Measurements from ENCODE around the gene RNGTT.

DNA sequence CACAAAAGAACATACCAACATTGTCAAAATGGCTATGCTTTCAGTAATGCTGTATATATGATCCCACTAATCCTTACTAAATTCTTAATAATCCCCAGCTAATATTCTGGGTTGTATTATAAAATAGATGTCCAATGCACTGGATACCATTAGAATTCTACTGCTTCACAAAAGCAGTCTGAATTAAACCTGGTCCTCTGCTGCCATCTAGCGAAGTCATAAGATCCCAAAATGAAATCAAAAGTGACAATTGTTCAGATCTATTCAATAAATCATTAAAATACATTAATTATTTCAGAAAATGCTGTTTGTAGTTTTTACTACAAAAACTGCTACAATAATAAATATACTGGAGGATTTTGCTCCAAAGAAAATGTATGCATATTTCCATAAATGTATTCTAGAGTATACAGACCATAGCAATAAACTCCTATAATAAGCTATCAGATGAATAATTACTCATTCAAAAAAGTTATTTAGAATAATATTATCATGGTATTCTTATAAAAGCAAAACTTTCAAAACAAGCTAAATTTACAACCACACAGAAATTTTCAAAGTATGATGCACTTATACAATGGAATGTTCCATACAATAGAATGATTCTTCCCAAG is 92.6 kb downstream of the RNGTT start:
- TF ChIP-seq, protein P1, sequence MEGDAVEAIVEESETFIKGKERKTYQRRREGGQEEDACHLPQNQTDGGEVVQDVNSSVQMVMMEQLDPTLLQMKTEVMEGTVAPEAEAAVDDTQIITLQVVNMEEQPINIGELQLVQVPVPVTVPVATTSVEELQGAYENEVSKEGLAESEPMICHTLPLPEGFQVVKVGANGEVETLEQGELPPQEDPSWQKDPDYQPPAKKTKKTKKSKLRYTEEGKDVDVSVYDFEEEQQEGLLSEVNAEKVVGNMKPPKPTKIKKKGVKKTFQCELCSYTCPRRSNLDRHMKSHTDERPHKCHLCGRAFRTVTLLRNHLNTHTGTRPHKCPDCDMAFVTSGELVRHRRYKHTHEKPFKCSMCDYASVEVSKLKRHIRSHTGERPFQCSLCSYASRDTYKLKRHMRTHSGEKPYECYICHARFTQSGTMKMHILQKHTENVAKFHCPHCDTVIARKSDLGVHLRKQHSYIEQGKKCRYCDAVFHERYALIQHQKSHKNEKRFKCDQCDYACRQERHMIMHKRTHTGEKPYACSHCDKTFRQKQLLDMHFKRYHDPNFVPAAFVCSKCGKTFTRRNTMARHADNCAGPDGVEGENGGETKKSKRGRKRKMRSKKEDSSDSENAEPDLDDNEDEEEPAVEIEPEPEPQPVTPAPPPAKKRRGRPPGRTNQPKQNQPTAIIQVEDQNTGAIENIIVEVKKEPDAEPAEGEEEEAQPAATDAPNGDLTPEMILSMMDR (conservative IDR thresholded peaks at IDR 0.05) = peak; percentile 38
- no peak for TF ChIP-seq ZFX (IDR thresholded peaks at IDR 0.05)

Measured in C4-2B (cell line).